Measurements from ENCODE around the gene TTC12. TPM values are rescaled to one million over a fixed set of nuclear protein-coding genes. Genes with fewer than 3 reads are reported as not detected.

Gene TTC12
- total and polyA plus RNA-seq, 9 of the 15 experiments (the other 6 are each of a cell fraction or from before 2014, with no cell fraction given) = 5.1 to 19.9 (median 13.4) TPM

GRCh38 chr11:113392236-113392921 is 78.0 kb downstream of the TTC12 start:
- in situ Hi-C loops (cut with MboI) = no loop called here
- ATAC-seq (no peak), DNase-seq (ENCODE audit: extremely low read depth in 1 of 4, low spot score in 3 of 4) (no peak), FAIRE-seq (no peak)
- H3K27me3 ChIP-seq (ENCODE audit: control insufficient read depth in 2 of 2, insufficient read depth in 2 of 2, low read length in 2 of 2) = peaks cover 12 to 50% of the 10 kb centered on the region in 2 experiments; a peak in 4 of 5 replicates
- intact Hi-C loops (cut with micrococcal nuclease) = no loop called here
- no peak overlapping the region for H3K9ac ChIP-seq (ENCODE audit: insufficient read depth in 1 of 2, low read depth in 2 of 2, low read length in 2 of 2)
- no peak overlapping the region for H3K27ac ChIP-seq (ENCODE audit: extremely low read depth, low read depth, low read length)
- H4K20me1 ChIP-seq (replicated peaks; ENCODE audit: control insufficient read depth, insufficient read depth, low read length) = no peaks in the 10 kb centered on the region
- POLR2A ChIA-PET = no interaction called here
- no peak overlapping the region for H3K4me3 ChIP-seq
- no peaks in the 10 kb centered on the region for H3K9me1 ChIP-seq (ENCODE audit: control insufficient read depth, insufficient read depth, low read length)
- TF ChIP-seq ZBTB12 (CRISPR knock-in tag; IDR thresholded peaks at IDR 0.05) (no peak), CEBPG (CRISPR knock-in tag; IDR thresholded peaks at IDR 0.05) (no peak), CEBPG (tag; conservative IDR thresholded peaks at IDR 0.05 in 1 of 2, IDR thresholded peaks at IDR 0.05 in 1 of 2) (peak in 1 of 2 experiments; percentile 49; a peak in 2 of 4 replicates), ZNF778 (CRISPR knock-in tag; IDR thresholded peaks at IDR 0.05) (no peak), CEBPB (tag; IDR thresholded peaks at IDR 0.05) (peak; percentile 35; the same call in 1 of the 2 replicates)
- H3K4me1 ChIP-seq (replicated peaks in 1 of 2; ENCODE audit: control insufficient read depth in 2 of 2, insufficient read depth in 2 of 2, low read length in 2 of 2) = peaks cover 0 to 7% of the 10 kb centered on the region in 2 experiments; a peak in 1 of 5 replicates
- H3K79me2 ChIP-seq (ENCODE audit: control insufficient read depth, insufficient read depth, low read length) = no peaks in the 10 kb centered on the region
- 0% methylated on average over 3 of the region's 3 CpGs for WGBS (ENCODE audit: insufficient coverage, low coverage, missing lambda C conversion rate)
- BruUV-seq (replicated peaks) = no TSS peak
- no peaks in the 10 kb centered on the region for H3K9me3 ChIP-seq (replicated peaks; ENCODE audit: control insufficient read depth, insufficient read depth, low read depth, low read length)
- no peaks in the 10 kb centered on the region for H3K36me3 ChIP-seq (ENCODE audit: control insufficient read depth, insufficient read depth, low read length)
- H2AFZ ChIP-seq (ENCODE audit: low read depth, low read length) = no peak overlapping the region
- CTCF ChIA-PET (ENCODE audit: low intra/inter-chr PET ratio) = no interaction called here
- no peak overlapping the region for H3K4me2 ChIP-seq (ENCODE audit: insufficient read depth, low read length)
